MM.1S (cell line): ENCODE results near the gene DHDH.

ENCODE experiments used
- DNase-seq: peaks from one replicate; pipeline ENCODE4 v3.0.0-alpha.2; 2015
- H2AFZ ChIP-seq: fragments of 300-600 bp; sonication (generic); 2 replicates; pipeline ENCODE4 v1.6.0; 2016; ENCODE audit warnings: antibody characterized with exemption, low read length
- H3F3A ChIP-seq: fragments of 300-600 bp; sonication (generic); 2 replicates; pipeline ENCODE4 v1.6.1; 2016; ENCODE audit warnings: mild to moderate bottlenecking, antibody characterized with exemption, low read length, moderate library complexity, mixed read lengths; ENCODE audit not compliant: insufficient read depth
- H3K27ac ChIP-seq: fragments of 300-600 bp; sonication (generic); 2 replicates; pipeline ENCODE4 v1.5.1; 2016; ENCODE audit warnings: mild to moderate bottlenecking, low read length
- H3K27me3 ChIP-seq: fragments of 300-600 bp; sonication (generic); replicated peaks from 2 replicates; pipeline ENCODE4 v1.6.0; 2016; ENCODE audit warnings: low read length; ENCODE audit not compliant: insufficient read depth
- H3K36me3 ChIP-seq: fragments of 300-600 bp; sonication (generic); replicated peaks from 2 replicates; pipeline ENCODE4 v1.6.1; 2016; ENCODE audit warnings: mild to moderate bottlenecking, low read length, mixed read lengths; ENCODE audit not compliant: insufficient read depth
- H3K4me1 ChIP-seq: fragments of 300-600 bp; sonication (generic); 2 replicates; pipeline ENCODE4 v1.6.1; 2016; ENCODE audit warnings: low read length, mixed read lengths
- H3K4me2 ChIP-seq: fragments of 300-600 bp; sonication (generic); 2 replicates; pipeline ENCODE4 v1.6.0; 2016; ENCODE audit warnings: low read depth, low read length
- H3K4me3 ChIP-seq: fragments of 300-600 bp; sonication (generic); 2 replicates; pipeline ENCODE4 v1.5.1; 2016; ENCODE audit warnings: low read length, mixed read lengths
- H3K79me2 ChIP-seq: fragments of 300-600 bp; sonication (generic); 2 replicates; pipeline ENCODE4 v1.6.1; 2016; ENCODE audit warnings: mixed run types, low read length, mixed read lengths
- H3K9ac ChIP-seq: fragments of 300-600 bp; sonication (generic); 2 replicates; pipeline ENCODE4 v1.6.1; 2016; ENCODE audit warnings: low read length, mixed read lengths
- H3K9me2 ChIP-seq: fragments of 300-600 bp; sonication (generic); replicated peaks from 2 replicates; pipeline ENCODE4 v1.6.1; 2016; ENCODE audit warnings: mild to moderate bottlenecking, low read length, mixed read lengths; ENCODE audit not compliant: insufficient read depth
- H3K9me3 ChIP-seq: fragments of 300-600 bp; sonication (generic); replicated peaks from 2 replicates; pipeline ENCODE4 v1.6.1; 2016; ENCODE audit warnings: mild to moderate bottlenecking, low read length, mixed read lengths; ENCODE audit not compliant: insufficient read depth
- H4K20me1 ChIP-seq: fragments of 300-600 bp; sonication (generic); 2 replicates; pipeline ENCODE4 v1.6.1; 2016; ENCODE audit warnings: mild to moderate bottlenecking, low read length, moderate library complexity, mixed read lengths; ENCODE audit not compliant: insufficient read depth
- CTCF ChIP-seq: fragments of 300-600 bp; sonication (generic); IDR thresholded peaks from 2 replicates; pipeline ENCODE4 v1.5.1; 2016; ENCODE audit warnings: antibody characterized with exemption, low read length, mixed read lengths
- EZH2 ChIP-seq: fragments of 300-600 bp; sonication (generic); optimal IDR thresholded peaks from 2 replicates; pipeline ENCODE3; 2017; ENCODE audit warnings: low read depth, mild to moderate bottlenecking, antibody characterized with exemption, low read length, mixed read lengths
- EZH2phosphoT487 ChIP-seq: fragments of 300-600 bp; sonication (generic); IDR thresholded peaks from 2 replicates; pipeline ENCODE4 v1.6.1; 2018; ENCODE audit warnings: antibody characterized with exemption, low read length

The DHDH gene

GRCh38 chr19:48945817-48946216 is 12.3 kb downstream of the DHDH start:
- H3K4me3 ChIP-seq = no peak overlapping the region
- H3K9me3 ChIP-seq = no peaks in the 10 kb centered on the region
- no peak overlapping the region for H3K4me2 ChIP-seq
- no peak overlapping the region for H3K9ac ChIP-seq
- no peaks in the 10 kb centered on the region for H3F3A ChIP-seq
- no peaks in the 10 kb centered on the region for H3K9me2 ChIP-seq
- H4K20me1 ChIP-seq = no peaks in the 10 kb centered on the region
- H3K79me2 ChIP-seq = no peaks in the 10 kb centered on the region
- TF ChIP-seq EZH2 (no peak), CTCF (no peak), EZH2phosphoT487 (no peak)
- no peaks in the 10 kb centered on the region for H3K4me1 ChIP-seq
- no peaks in the 10 kb centered on the region for H3K36me3 ChIP-seq
- H3K27me3 ChIP-seq = no peaks in the 10 kb centered on the region
- no peak for DNase-seq
- no peak overlapping the region for H3K27ac ChIP-seq
- no peak overlapping the region for H2AFZ ChIP-seq

DNA sequence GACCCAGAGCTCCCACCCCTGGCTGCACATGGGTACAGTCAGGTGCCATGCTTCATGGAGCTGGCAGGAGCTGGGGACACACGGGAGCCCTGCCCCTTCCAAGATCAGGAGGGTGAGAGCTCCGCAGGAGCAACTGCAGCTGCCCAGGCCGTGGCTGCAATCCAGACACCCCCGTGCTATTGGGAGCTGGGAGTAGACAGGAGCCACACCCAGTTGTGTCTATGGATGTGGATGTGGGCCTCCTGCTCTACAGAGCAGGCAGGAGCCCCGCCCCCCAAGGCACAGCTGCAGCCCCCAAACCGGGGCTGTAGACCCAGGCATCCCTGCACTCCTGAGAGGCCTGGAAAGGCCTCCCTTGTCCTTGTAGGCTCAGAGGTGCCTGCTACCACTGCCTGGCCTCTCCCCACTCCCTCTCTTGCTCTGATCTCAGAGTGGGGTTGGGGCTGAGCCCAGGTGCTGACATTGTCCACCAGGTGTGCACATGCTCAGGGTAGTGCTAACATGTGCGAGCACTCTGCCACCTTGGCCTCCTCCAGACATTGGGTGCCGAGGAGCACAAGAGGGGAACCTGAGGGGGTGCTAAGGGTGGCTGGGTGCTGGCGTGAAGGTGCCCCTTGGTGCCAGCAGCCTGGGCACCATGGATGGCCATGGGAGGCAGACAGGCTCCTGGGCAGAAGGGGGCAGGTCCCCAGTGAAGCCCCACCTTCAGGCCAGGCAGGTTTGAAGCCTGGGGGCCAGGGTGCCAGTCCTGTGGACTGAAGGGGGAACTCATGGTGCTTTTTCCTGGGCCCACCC is 13.2 kb downstream of the DHDH start:
- no peaks in the 10 kb centered on the region for H3K27me3 ChIP-seq
- no peak overlapping the region for H3K4me2 ChIP-seq
- no peak overlapping the region for H3K9ac ChIP-seq
- no peak overlapping the region for H2AFZ ChIP-seq
- H3F3A ChIP-seq = no peaks in the 10 kb centered on the region
- no peaks in the 10 kb centered on the region for H3K9me2 ChIP-seq
- no peaks in the 10 kb centered on the region for H3K36me3 ChIP-seq
- TF ChIP-seq CTCF (no peak), EZH2phosphoT487 (no peak), EZH2 (no peak)
- no peaks in the 10 kb centered on the region for H3K79me2 ChIP-seq
- no peaks in the 10 kb centered on the region for H3K9me3 ChIP-seq
- H3K27ac ChIP-seq = no peak overlapping the region
- DNase-seq = no peak
- H3K4me1 ChIP-seq = no peaks in the 10 kb centered on the region
- H3K4me3 ChIP-seq = no peak overlapping the region
- H4K20me1 ChIP-seq = no peaks in the 10 kb centered on the region

DNA sequence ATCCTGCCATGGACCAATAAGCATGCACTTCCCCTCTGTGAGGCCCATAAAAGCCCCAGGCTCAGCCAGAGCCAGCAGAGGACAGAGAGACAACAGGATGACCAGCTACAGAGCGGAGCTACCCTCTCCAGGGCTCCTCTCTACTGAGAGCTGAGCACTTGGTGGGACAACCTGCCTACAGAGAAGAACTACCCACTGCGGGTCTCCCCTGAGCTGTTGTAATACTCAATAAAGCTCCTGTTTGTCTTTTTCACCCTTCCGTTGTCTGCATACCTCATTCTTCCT is 13.7 kb downstream of the DHDH start:
- no peak for DNase-seq
- Histone ChIP-seq H3K4me3 (no peak overlapping the region), H3K79me2 (no peaks in the 10 kb centered on the region), H3K27ac (no peak overlapping the region), H2AFZ (no peak overlapping the region), H3K4me1 (no peaks in the 10 kb centered on the region), H3F3A (no peaks in the 10 kb centered on the region), H3K9ac (no peak overlapping the region), H3K36me3 (no peaks in the 10 kb centered on the region), H3K9me2 (no peaks in the 10 kb centered on the region), H4K20me1 (no peaks in the 10 kb centered on the region), H3K9me3 (no peaks in the 10 kb centered on the region), H3K27me3 (no peaks in the 10 kb centered on the region), H3K4me2 (no peak overlapping the region)
- TF ChIP-seq CTCF (no peak), EZH2phosphoT487 (no peak), EZH2 (no peak)
